Left lung (tissue), 10 donors: ENCODE measurements around the gene FOXO1. TPM values are rescaled to one million over a fixed set of nuclear protein-coding genes. Genes with fewer than 3 reads are reported as not detected.
A peak's percentile ranks its signal among the peaks of the same experiment; 100 is the strongest.

Source experiments
- ATAC-seq: fragments of 200-7000 bp; cut with Tn5 transposase; one replicate; pipeline ENCODE4 v1.9.1; 2020; ENCODE audit warnings: moderate library complexity
- DNase-seq, 4 donors: peaks; one replicate each; pipeline ENCODE4 v3.0.0-alpha.2; 2013 to 2020
- H3K27ac ChIP-seq, 2 donors: fragments of 200-600 bp; sonication (generic) in 1 of 2; one replicate each; pipeline versions ENCODE4 v1.5.0 to v1.8.0; 2020 to 2021
- H3K27me3 ChIP-seq, 2 donors: fragments of 200-600 bp; sonication (generic) in 1 of 2; one replicate each; pipeline versions ENCODE4 v1.5.0 to v1.8.0; 2020 to 2021
- H3K36me3 ChIP-seq, 2 donors: fragments of 200-600 bp; sonication (generic) in 1 of 2; one replicate each; pipeline versions ENCODE4 v1.5.0 to v1.8.0; 2020 to 2021
- H3K4me1 ChIP-seq, 2 donors: fragments of 200-600 bp; one replicate each; pipeline ENCODE4 v1.8.0; 2021
- H3K4me3 ChIP-seq, 2 donors: fragments of 200-600 bp; sonication (generic) in 1 of 2; one replicate each; pipeline versions ENCODE4 v1.5.0 to v1.8.0; 2020 to 2021; ENCODE audit warnings: mild to moderate bottlenecking in 1 of 2
- H3K9me3 ChIP-seq, 2 donors: fragments of 200-600 bp; sonication (generic) in 1 of 2; one replicate each; pipeline versions ENCODE4 v1.5.0 to v1.8.0; 2020 to 2021
- CTCF ChIP-seq, 2 donors: fragments of 200-600 bp; sonication (generic) in 1 of 2; IDR thresholded peaks; one replicate each; pipeline versions ENCODE4 v1.5.0 to v1.8.0; 2021; ENCODE audit warnings: antibody characterized with exemption in 2 of 2
- intact Hi-C, 2 donors: fragments of 100-400 bp; cut with DNase I; formaldehyde crosslinking; loops; one replicate each; pipeline versions ENCODE4 v1.11.2 to v1.14.2; 2022
- polyA plus RNA-seq, 6 donors: library from polyadenylated mRNA; unstranded; fragments of 120-200 nt; gene quantifications; one replicate each; pipeline ENCODE4 v1.2.1, GENCODE V29; 2013; ENCODE audit not compliant: insufficient read length in 6 of 6
- total RNA-seq, 2 donors: library from RNA; stranded (reverse); fragmentation: NEBNext Ultra II Directional; extraction: Animal tissue kit (Norgen Biotek cat#: 25700); gene quantifications; one replicate each; pipeline ENCODE4 v1.2.1, GENCODE V29; 2021
- donor health status: DM: no; HTN: yes; CAD: no.
- donor health status: DM: no; HTN: no; CAD: no.

FOXO1 gene
- total and polyA plus RNA-seq, 8 donors = 12.1 to 24.0 (median 13.8) TPM

GRCh38 chr13:40517486-40518480 lies 148.7 kb downstream of the FOXO1 start:
- Histone ChIP-seq H3K4me3 (no peak overlapping the region), H3K27me3 (no peaks in the 10 kb centered on the region), H3K27ac (no peak overlapping the region), H3K9me3 (no peaks in the 10 kb centered on the region), H3K36me3 (no peaks in the 10 kb centered on the region), H3K4me1 (no peaks in the 10 kb centered on the region)
- intact Hi-C loops = no loop called here
- ATAC-seq (no peak), DNase-seq (no peak)
- no peak for TF ChIP-seq CTCF (IDR thresholded peaks at IDR 0.05)

- H3K27ac ChIP-seq = no peak overlapping the region
- intact Hi-C loops = no loop called here
- H3K36me3 ChIP-seq = no peaks in the 10 kb centered on the region
- no peaks in the 10 kb centered on the region for H3K27me3 ChIP-seq
- no peak for TF ChIP-seq CTCF (IDR thresholded peaks at IDR 0.05)
- no peak overlapping the region for H3K4me3 ChIP-seq
- DNase-seq (no peak), ATAC-seq (no peak)
- H3K4me1 ChIP-seq = no peaks in the 10 kb centered on the region
- no peaks in the 10 kb centered on the region for H3K9me3 ChIP-seq
Measured at GRCh38 chr13:40515702-40516101, 150.7 kb downstream of the FOXO1 start.

GRCh38 chr13:40514802-40515201 lies 151.6 kb downstream of the FOXO1 start:
- no peak for DNase-seq
- intact Hi-C loops = no loop called here
- Histone ChIP-seq H3K4me1 (no peaks in the 10 kb centered on the region), H3K27ac (no peak overlapping the region), H3K9me3 (no peaks in the 10 kb centered on the region), H3K27me3 (no peaks in the 10 kb centered on the region), H3K4me3 (no peak overlapping the region), H3K36me3 (no peaks in the 10 kb centered on the region)
- TF ChIP-seq CTCF (IDR thresholded peaks at IDR 0.05) = no peak
- ATAC-seq = peak; percentile 60

GRCh38 chr13:40509876-40510275 lies 156.6 kb downstream of the FOXO1 start:
- Histone ChIP-seq H3K4me1 (peaks cover 0 to 5% of the 10 kb centered on the region in 2 donors), H3K27me3 (no peaks in the 10 kb centered on the region), H3K9me3 (no peaks in the 10 kb centered on the region), H3K4me3 (no peak overlapping the region), H3K27ac (no peak overlapping the region), H3K36me3 (no peaks in the 10 kb centered on the region)
- no peak for TF ChIP-seq CTCF (IDR thresholded peaks at IDR 0.05)
- ATAC-seq (no peak), DNase-seq (no peak)
- intact Hi-C loops = no loop called here

- no peaks in the 10 kb centered on the region for H3K36me3 ChIP-seq
- peaks cover 5% of the 10 kb centered on the region in 2 donors for H3K4me1 ChIP-seq
- no peak for DNase-seq
- ATAC-seq = no peak
- no peak for TF ChIP-seq CTCF (IDR thresholded peaks at IDR 0.05)
- no peaks in the 10 kb centered on the region for H3K27me3 ChIP-seq
- H3K9me3 ChIP-seq = no peaks in the 10 kb centered on the region
- H3K27ac ChIP-seq = peak overlapping the region; percentile 35 to 41
- H3K4me3 ChIP-seq = no peak overlapping the region
- intact Hi-C loops = no loop called here
Measured at GRCh38 chr13:40508767-40509342, 157.6 kb downstream of the FOXO1 start.
